GM10266 (cell line): ENCODE data around the gene LMAN1L.

Experiments used
- DNase-seq: peaks from one replicate; pipeline ENCODE4 v3.0.0; 2012; ENCODE audit errors: extremely low spot score
- TF ChIP-seq, protein P1 (sequence below): IDR thresholded peaks from 2 replicates; pipeline ENCODE4 v1.5.1; 2012; ENCODE audit warnings: mild to moderate bottlenecking, low read depth; ENCODE audit not compliant: control insufficient read depth, insufficient read depth; ENCODE audit errors: missing control alignments

Gene LMAN1L

DNA sequence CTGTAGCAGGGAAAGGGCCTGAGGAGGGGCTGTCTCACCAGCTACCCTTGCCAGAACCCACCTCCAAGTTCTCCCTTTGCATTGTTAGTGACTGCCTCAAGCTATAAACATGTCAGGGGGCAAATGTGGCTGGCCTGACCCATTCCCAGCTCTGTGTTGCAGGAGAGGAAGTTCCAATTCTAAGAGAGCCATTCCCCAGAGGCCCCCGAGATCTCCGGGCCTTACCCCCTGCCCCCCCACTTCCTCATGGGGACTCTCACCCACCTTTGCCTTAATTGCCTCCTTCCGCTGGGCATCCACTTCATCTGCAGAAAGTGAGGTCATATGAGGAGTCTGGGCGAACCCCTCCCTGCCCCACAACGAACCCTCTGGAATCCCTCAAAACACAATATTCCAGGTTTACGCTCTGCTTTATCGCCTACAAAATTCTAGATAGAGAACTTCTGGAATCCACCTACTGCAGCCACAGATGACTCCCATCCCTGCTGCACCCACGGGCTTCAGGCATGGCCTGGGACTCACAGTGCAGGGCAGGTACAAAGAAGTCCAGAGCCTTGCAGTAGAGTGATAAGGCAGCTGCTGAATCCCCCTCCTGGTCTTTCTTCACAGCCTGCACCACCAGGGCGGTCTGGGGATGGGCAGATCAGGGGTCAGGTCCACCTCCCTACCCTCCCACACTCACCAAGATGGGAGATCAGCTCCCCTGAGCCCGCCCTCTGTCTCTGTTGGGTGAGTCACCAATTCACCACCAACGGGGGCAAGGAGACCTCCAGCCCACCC, 26.3 kb downstream of the LMAN1L start:
- DNase-seq: no peak

DNA sequence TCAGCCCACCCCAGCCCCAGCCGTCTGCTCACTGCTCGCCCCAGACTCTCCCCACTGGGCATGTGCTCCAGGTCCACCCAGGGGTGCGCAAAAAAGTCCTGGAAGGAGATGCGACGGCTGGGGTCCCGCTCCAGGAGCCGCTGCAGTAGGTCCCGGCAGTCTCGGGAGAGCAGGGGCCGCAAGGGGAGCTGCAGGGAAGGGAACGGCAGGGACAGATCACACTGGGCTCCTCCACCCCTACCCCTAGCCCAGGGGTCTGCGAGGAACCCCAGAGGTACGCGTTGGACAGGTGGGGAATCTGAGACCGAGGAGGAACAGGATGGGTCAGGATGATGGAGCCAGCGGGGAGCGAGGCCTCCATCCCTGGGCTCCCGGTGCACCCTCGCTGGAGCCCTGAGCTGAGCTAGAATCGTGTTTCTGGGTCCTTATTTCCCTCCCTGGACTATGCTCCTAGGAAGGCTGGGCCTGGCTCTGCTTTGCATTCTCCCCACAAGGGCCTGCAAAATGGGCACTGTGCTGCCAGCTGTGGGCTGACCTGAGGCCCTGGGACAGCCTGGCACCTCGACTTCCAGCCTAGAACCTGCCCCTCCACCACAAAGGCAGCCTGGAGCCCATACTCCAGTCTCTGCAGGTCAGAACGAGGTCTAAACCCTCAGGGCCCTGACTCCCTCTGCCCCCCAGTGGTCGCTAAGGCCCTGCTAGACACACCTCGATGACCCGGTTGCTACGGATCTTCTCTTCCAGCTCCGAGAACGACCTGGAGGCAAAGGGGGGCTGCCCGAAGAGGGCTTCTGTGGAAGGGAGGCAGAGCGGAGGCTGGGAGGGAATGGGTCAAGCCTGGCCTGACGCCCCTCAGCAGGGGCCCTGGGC, 27.1 kb downstream of the LMAN1L start:
- DNase-seq: no peak
- TF ChIP-seq, protein P1, sequence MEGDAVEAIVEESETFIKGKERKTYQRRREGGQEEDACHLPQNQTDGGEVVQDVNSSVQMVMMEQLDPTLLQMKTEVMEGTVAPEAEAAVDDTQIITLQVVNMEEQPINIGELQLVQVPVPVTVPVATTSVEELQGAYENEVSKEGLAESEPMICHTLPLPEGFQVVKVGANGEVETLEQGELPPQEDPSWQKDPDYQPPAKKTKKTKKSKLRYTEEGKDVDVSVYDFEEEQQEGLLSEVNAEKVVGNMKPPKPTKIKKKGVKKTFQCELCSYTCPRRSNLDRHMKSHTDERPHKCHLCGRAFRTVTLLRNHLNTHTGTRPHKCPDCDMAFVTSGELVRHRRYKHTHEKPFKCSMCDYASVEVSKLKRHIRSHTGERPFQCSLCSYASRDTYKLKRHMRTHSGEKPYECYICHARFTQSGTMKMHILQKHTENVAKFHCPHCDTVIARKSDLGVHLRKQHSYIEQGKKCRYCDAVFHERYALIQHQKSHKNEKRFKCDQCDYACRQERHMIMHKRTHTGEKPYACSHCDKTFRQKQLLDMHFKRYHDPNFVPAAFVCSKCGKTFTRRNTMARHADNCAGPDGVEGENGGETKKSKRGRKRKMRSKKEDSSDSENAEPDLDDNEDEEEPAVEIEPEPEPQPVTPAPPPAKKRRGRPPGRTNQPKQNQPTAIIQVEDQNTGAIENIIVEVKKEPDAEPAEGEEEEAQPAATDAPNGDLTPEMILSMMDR: peak; percentile 26

More for the DNA sequence above, 26.3 kb downstream of the LMAN1L start:
- TF ChIP-seq, protein P1: no peak

DNA sequence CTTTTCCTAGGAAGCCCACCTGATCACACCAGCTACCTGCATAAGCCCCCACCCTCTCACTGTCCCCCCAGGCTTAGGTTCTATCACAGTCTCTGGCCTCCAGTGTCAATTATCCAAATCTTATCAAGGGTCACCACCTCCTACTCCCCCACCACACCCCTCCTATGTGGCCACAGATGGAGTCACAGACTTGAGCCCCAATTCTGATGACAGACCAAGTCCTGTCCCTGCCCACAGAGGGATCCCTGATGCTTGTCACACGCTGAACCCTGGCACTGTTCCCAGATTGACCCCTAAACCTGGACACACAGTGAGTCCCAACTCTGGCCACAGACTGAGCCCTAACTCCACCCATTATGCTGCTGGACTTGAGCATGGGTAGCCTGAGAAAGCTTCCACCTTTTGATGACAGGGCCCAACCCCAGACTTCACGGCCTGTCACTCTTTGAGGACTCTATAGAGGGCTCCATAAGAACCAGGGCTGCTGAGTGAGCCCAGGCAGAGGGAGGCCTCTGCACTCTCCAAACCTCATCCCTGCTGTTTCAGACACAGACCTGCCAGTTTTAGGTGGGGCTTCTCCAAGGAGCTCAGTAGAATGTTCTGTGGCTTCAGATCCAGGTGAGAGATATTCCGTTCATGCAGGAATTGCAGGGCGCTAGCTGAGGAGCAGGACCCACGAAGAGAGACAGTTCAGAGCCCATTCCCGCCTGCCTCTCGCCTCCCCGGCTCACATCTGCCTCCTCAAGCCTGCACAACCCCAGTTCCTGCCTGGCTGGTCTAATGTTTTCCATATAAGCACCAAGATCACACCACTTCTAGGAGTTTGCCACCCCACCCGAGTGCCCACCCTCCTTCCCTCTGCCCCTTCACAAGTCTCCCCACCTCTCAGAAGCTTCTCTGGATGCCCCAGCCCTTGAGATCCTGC, 28.5 kb downstream of the LMAN1L start:
- TF ChIP-seq, protein P1: no peak
- DNase-seq: no peak

DNA sequence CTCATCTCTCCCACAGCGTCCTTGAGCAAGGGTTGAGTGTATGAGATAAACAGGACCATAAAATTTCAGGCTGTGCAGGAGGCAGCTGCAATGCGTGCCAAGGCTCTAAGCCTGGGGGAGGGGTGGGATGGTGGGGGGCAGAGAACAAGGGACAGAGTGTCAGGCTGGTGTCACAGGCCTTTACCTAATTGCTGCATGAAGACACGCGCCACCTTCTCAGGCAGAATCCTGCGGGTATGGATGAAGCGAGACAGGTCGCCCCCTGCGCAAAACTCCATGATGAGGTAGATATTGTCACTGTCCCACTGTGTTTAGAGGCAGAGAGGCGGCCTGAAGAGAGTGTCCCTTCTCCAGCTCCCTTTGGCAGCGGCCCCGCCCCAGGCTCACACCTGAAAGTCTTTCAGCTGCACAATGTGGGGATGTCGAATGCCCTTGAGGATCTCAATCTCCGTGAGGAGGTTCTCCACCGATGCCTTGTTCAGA, 29.3 kb downstream of the LMAN1L start:
- TF ChIP-seq, protein P1: no peak
- DNase-seq: no peak

DNA sequence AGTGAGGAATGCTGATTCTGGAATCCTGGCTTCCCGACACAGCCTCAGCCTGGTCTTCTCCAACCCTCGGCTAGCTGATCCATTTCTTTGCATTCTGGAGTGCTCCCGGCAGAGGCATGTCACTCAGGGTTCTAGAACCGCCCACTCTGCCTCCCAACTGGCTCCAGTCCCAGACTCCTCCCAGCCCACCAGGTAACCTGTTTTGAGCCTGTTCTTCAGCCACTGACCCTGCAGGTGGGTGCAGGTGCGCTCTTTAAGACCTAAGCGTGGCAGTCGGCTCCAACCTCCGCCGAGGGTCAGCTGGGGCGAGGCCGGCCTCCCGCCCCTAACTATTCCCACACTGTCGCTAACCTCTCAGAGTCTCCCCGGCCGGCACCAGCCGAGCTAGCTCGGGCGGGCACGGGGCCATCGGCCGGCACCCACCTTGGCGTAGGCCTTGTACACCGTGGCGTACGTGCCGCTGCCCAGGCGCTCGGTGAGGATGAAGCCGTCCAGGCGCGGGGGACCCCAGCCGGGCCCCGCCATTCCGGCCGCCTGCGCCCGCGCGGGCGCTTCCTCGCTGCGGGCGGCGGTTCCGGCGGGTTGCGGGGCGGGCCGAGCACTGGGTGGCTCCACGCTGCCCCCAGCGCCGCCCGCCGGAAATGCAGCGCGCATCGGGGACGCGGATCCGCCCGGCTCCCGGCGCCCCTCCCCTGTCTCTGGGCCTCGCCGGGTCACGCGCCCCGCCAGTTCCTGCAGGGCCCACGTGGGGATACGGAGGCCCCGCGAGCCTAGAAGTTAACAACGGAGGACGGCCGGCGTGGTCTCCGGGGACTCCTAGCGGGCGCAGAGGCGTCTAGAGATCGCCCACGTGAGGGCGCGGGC, 30.2 kb downstream of the LMAN1L start, which contains the start of gene ULK3:
Gene ULK3 (minus strand): TSS at position 576 of the 864 bp plus-strand sequence. CDS start 51 bp downstream, at position 525.
- DNase-seq: peak; percentile 98
- TF ChIP-seq, protein P1: peak; percentile 75

DNA sequence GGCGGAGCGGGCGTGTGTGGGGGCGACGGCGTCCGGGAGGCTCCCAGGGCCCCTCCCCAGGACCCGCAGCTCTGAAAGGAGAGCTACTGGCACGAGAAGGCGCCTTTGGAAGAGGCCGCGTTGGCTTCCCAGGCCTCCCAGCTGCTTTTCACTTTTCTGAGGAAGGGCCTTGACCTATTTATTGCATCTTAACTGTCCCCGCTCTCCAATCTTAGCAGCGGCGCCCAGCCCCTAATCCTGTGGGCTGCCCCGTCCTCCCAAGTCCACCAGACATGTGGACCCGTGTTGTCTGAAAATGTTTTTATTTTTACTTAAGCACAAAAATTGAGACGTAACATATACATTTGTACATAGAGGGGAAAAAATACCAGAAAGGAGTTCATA, 30.8 kb downstream of the LMAN1L start:
- TF ChIP-seq, protein P1: no peak

More for the DNA sequence above, 30.8 kb downstream of the LMAN1L start:
- no peak for DNase-seq
